ENCODE results near the gene CCL28. TPM values are rescaled to one million over a fixed set of nuclear protein-coding genes. Genes with fewer than 3 reads are reported as not detected.

Gene CCL28
- total and polyA plus RNA-seq, 2 experiments from 2014 or later: 5.7 to 7.1 TPM

- no peaks in the 10 kb centered on the region for H4K20me1 ChIP-seq (replicated peaks; ENCODE audit: insufficient read depth)
- no peak overlapping the region for H3K4me3 ChIP-seq
- no peak overlapping the region for H3K4me3 Mint-ChIP-seq
- no peaks in the 10 kb centered on the region for H3F3A ChIP-seq (replicated peaks; ENCODE audit: low read depth)
- H3K4me1 Mint-ChIP-seq: no peaks in the 10 kb centered on the region
- peaks cover 32% of the 10 kb centered on the region for H3K36me3 Mint-ChIP-seq (ENCODE audit: low read depth)
- ATAC-seq (no peak), DNase-seq (ENCODE audit: low spot score) (no peak)
- no peaks in the 10 kb centered on the region for H3K27me3 ChIP-seq (ENCODE audit: insufficient read depth)
- H3K36me3 ChIP-seq (ENCODE audit: insufficient read depth): no peaks in the 10 kb centered on the region; the same call in 1 of the 2 replicates
- no peaks in the 10 kb centered on the region for H3K79me2 ChIP-seq (replicated peaks; ENCODE audit: insufficient read depth)
- H3K27ac Mint-ChIP-seq: no peak overlapping the region
- no peak overlapping the region for H2AFZ ChIP-seq
- no peaks in the 10 kb centered on the region for H3K9me2 ChIP-seq (ENCODE audit: insufficient read depth)
- no peak overlapping the region for H3K4me2 ChIP-seq
- H3K27ac ChIP-seq (ENCODE audit: low read depth): no peak overlapping the region
- no peaks in the 10 kb centered on the region for H3K4me1 ChIP-seq (ENCODE audit: insufficient read depth)
- peaks cover 2% of the 10 kb centered on the region for H3K27me3 Mint-ChIP-seq (ENCODE audit: insufficient read depth, low read depth, poor library complexity)
- peaks cover 56% of the 10 kb centered on the region for H3K9me3 Mint-ChIP-seq
- TF ChIP-seq CREB1 (CRISPR knock-in tag; IDR thresholded peaks at IDR 0.05; ENCODE audit: low read depth) (no peak), JUNB (IDR thresholded peaks at IDR 0.05; ENCODE audit: unreplicated experiment) (no peak), POLR2AphosphoS5 (IDR thresholded peaks at IDR 0.05; ENCODE audit: low read depth) (no peak), REST (IDR thresholded peaks at IDR 0.05; ENCODE audit: unreplicated experiment) (no peak), CTCF (conservative IDR thresholded peaks at IDR 0.05; ENCODE audit: low read depth in 2 of 2) (no peak), NANOG (IDR thresholded peaks at IDR 0.05; ENCODE audit: borderline replicate concordance) (no peak), EZH2phosphoT487 (IDR thresholded peaks at IDR 0.05; ENCODE audit: unreplicated experiment) (no peak), STAT1 (IDR thresholded peaks at IDR 0.05; ENCODE audit: unreplicated experiment) (no peak), ZNF114 (CRISPR knock-in tag; IDR thresholded peaks at IDR 0.05) (no peak)
Observed at GRCh38 chr5:43336159-43336558, 76.0 kb downstream of the CCL28 start.

GRCh38 chr5:43335681-43336080 is 76.5 kb downstream of the CCL28 start:
- DNase-seq (ENCODE audit: low spot score): no peak
- no peaks in the 10 kb centered on the region for H3F3A ChIP-seq (replicated peaks; ENCODE audit: low read depth)
- Mint-ChIP-seq H3K27ac (no peak overlapping the region), H3K9me3 (peaks cover 52% of the 10 kb centered on the region), H3K36me3 (ENCODE audit: low read depth) (peaks cover 32% of the 10 kb centered on the region), H3K4me1 (no peaks in the 10 kb centered on the region), H3K4me3 (no peak overlapping the region), H3K27me3 (ENCODE audit: insufficient read depth, low read depth, poor library complexity) (peaks cover 2% of the 10 kb centered on the region)
- no peaks in the 10 kb centered on the region for H3K9me2 ChIP-seq (ENCODE audit: insufficient read depth)
- H3K27me3 ChIP-seq (ENCODE audit: insufficient read depth): no peaks in the 10 kb centered on the region
- no peak overlapping the region for H3K27ac ChIP-seq (ENCODE audit: low read depth)
- H3K4me1 ChIP-seq (ENCODE audit: insufficient read depth): no peaks in the 10 kb centered on the region
- no peak overlapping the region for H3K4me3 ChIP-seq
- H3K79me2 ChIP-seq (replicated peaks; ENCODE audit: insufficient read depth): no peaks in the 10 kb centered on the region
- H4K20me1 ChIP-seq (replicated peaks; ENCODE audit: insufficient read depth): no peaks in the 10 kb centered on the region
- ATAC-seq: no peak
- no peak overlapping the region for H2AFZ ChIP-seq
- no peaks in the 10 kb centered on the region; the same call in 1 of the 2 replicates for H3K36me3 ChIP-seq (ENCODE audit: insufficient read depth)
- no peak overlapping the region for H3K4me2 ChIP-seq
- TF ChIP-seq POLR2AphosphoS5 (IDR thresholded peaks at IDR 0.05; ENCODE audit: low read depth) (no peak), ZNF462 (CRISPR knock-in tag; IDR thresholded peaks at IDR 0.05) (no peak), ZNF331 (CRISPR knock-in tag; IDR thresholded peaks at IDR 0.05; ENCODE audit: low read depth) (no peak), NANOG (IDR thresholded peaks at IDR 0.05; ENCODE audit: borderline replicate concordance) (no peak), ZNF114 (CRISPR knock-in tag; IDR thresholded peaks at IDR 0.05) (no peak)
